Fibroblast of skin of right biceps (primary cell): Measurements from ENCODE around the gene RASAL3.
"Not testable (repeated sequence)": the region's sequence is repeated elsewhere in the genome, so short reads cannot be mapped to it uniquely, and the experiment has no call there.

Experiments used
- DNase-seq: peaks from one replicate; pipeline ENCODE4 v3.0.0-alpha.2; 2013

RASAL3 gene

DNA sequence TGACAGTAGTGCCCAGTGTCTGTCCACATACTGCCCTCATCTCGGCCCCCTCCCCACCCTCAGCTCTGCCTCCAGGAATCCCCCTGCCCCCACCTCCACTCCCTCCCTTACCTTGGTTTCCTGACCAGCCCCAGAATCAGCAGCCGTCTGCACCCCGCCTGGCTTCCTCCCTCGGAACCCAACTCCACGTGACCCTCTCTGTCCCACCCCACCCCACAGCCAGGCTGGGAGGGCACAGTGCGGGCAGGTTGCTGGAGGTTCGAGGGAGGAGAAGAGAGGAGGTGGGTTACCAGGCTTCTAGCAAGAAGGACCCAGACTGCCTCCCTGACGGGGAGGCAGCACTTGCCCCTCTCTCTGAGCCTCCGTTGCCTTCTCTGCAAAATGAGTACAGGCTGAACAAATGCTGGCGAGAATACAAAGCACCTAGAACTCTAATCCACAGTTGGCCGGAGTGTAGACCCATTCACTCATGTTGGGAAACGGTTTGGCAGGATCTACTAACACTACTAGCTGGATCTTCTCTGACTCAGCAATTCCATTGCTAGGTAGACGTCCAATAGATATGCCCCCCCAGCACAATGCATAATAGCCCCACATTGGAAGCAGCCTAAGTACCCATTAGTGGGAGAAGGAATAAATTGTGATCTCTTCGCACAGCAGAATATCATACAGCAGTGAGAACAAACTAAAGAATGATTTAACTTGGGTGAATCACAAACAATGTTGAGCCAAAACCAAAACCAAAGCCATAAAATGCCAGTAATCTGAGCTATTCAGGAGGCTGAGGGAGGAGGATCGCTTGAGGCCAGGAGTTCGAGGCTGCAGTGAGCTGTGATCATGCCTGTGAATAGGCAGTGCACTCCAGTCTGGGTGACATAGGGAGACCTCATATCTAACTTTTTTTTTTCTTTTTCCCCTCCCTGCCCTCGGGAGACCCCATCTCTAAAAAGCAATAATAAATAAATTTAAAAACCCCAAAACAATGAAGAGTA lies at the start of gene RASAL3:
TSS of gene RASAL3 (minus strand) at position 151 of the 992 bp plus-strand sequence. CDS start 186 bp downstream, outside the sequence.
- DNase-seq, result no peak

DNA sequence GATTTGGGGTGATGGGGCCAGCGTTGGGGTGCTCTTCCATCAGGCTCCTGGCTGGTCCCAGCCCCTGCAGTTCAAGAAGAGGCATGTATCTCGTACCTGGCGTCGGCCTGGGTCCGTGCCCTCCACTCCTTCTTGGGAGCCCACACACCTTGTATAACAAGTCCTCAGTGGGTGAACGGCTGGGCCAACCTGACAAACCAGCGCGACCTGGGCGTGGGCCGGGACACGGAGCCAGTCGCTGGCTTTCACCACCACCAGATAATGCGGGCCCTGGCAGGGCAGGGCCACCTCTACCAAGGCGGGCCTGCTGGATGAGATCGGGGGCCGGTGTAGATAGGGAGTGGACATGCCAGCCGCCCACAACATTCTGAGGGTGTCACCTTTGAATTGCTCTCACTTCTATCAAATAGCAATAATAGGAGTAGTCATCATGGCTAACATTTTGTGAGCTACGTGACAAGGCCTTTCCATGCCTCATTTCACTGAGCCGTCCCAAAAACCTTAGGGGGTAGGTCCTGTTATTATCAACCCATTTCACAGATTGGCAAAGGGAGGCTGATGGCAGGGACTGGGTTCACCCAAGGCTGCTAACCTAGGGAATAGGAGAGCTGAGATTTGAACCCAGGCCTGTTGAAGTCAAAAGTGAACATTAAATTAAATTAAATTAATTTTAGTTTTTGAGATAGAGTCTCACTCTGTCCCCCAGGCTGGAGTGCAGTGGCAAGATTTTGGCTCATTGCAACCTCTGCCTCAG lies 47.5 kb upstream of the RASAL3 start:
- no peak for DNase-seq

DNA sequence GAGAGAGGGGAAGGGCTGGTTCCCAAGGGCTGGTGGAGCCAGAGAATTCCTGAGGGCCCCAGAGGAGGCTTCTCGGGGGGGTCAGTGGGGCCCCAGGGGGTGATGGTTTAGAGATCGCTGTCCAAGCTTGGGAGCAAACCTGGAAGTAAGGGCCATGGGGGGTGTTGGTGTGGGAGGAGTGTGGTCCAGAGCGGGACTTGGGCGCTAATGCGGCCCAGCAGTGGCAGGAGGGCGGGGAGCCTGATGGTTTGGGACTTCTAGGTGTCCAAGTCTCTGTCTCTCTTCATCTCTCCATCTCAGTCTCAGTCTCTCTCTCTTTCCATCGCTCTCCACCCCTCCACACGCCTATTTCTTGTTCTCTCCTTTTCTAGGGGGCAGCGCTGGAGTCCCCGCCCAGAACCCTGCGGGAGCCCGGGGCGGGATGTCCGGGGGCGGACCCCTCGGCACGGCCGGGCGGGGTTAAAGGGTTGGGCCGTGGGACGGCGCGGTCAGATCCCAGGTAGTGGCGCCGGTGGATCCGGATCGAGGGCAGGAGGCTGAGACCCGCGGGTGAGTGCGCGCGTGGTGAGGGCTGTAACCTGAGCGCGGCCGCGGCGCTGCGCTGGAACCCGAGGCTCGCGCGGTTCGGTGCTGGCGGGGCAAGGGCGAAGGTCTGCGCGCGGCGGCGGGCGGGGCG lies 43.8 kb upstream of the RASAL3 start, which contains the start of gene CYP4F22:
TSS of gene CYP4F22 (plus strand) at position 491 of the 676 bp plus-strand sequence. CDS start 16,812 bp downstream, outside the sequence.
- no peak for DNase-seq

DNA sequence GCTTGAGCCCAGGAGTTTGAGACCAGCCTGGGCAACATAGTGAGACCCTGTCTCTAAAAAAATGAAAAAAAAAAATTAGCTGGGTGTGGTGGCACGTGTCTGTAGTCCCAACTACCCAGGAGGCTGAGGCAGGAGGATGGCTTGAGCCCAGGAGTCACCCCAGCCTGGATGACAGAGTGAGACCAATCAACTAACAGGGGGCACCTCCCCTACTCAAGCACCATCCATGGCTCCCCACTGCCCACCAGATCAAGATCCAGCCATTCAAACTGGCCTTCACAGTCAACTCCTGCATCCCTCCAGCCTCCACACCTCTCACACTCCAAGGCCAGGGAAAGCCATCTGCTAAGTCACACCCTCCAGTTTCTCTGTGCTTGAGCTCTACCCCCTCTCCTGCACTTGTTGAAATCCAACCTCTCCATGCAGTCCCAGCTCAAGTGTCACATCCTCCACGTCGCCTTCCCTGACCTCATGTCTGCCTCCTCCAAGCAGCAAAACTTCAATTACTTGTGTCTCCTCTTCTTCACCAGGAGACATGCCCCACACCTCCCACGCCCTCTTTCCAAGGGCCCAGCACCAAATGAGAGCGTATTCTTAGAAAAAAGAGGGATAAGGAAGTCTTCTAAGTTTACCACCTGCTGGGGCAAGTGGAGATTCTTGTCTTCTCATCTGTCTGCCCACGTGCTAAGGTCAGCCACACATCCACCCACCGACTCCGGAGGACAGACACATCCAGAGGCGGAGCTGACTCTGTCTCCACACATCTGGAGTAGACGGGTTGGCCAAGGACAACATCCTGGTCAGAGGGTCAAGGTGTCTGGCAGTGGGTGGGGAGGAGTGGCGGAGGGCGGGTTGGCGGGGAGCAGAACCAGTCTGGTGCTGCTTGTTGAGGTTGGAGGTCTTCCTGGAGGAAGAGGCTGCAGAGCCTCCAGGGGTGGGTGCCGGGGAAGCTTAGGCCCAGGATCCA lies 43.0 kb upstream of the RASAL3 start:
- no peak for DNase-seq

GRCh38 chr19:15506074-15506571 lies 41.8 kb upstream of the RASAL3 start:
- no peak for DNase-seq

DNA sequence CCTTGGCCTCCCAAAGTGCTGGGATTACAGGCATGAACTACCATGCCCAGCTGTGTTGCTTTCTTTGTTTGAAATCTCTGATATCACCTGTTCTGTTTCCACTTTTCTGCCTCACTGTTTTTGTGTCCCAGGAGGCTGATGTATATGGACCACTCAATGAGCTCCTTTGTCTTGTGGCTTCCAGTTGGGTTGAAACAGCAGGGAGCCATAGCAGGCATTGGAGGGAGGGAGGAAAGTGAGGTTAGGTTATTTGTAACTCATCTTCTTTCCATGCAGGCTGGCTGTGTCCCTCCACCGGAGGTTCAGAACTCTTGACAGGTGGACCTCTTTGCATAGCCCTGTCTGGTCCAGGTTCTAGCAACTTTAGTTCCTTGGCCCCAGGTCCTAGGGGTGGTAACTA lies 37.9 kb upstream of the RASAL3 start:
- DNase-seq, result no peak

GRCh38 chr19:15501596-15501995 lies 37.3 kb upstream of the RASAL3 start:
- no peak for DNase-seq

DNA sequence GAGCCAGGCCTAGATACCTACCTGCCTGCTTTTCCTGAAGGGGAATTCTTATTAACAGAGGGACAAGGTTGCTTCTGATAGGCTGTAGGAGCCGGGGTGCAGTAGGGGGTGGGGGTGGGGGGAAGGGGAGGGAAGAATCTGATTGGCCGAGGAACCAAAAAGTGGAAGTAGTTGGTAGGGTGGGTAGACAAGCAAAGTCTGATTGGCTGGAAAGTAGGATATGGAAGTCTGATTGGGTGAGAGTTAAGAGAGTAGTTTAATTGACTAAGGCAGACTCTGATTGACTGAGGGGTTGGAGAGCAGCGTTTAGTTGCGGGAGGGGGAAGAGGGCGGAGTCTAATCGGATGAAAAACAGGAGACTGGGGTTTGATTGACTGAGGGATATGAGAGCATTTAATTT lies 34.6 kb upstream of the RASAL3 start:
- DNase-seq, result no peak

DNA sequence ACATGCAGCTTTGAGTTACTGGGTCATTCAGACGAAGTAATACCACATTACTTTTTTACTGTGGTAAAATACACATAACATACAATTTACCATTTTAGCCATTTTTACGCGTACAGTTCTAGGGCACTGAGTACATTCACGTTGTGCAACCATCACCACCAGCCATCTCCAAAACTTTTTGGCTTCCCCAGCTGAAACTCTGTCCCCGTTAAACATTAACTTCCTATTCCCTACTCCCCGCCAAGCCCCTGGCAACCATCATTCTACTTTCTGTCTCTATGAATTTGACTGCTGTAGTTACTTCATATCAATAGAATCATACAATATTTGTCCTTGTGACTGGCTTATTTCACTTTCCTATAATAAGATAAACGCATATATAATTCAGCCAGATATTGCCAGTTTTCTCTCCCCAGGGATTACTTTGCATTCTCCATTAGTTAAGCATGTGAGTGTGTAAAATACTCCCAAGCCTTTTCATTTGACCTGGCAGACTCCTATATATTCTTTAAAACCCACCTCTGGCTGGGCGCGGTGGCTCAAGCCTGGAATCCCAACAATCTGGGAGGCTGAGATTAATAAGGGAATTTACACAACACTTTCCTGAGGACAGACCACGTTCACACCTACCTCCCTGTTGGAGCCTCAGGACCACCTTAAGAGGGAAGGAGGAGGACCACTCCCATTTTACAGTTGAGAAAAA lies 34.0 kb upstream of the RASAL3 start:
- DNase-seq, result no peak

DNA sequence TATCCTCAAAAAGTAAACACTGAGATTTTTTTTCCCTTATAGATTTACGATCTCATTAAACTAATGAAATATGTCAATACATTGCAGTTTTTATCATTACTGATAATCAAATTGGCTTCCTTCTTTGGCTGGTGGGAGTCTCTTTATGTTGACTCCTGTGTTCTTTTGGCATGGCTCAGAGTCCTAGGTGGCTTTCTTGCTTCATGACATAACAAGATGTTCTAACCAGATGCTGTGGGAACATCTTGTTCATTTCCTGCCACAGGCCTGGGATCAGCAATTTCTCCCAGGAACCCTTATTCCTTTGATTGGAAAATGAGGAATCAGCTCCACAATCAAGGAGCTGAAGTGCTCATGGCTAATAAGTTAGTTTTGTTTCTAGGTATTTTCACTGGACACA lies 30.8 kb upstream of the RASAL3 start:
- DNase-seq, result no peak

DNA sequence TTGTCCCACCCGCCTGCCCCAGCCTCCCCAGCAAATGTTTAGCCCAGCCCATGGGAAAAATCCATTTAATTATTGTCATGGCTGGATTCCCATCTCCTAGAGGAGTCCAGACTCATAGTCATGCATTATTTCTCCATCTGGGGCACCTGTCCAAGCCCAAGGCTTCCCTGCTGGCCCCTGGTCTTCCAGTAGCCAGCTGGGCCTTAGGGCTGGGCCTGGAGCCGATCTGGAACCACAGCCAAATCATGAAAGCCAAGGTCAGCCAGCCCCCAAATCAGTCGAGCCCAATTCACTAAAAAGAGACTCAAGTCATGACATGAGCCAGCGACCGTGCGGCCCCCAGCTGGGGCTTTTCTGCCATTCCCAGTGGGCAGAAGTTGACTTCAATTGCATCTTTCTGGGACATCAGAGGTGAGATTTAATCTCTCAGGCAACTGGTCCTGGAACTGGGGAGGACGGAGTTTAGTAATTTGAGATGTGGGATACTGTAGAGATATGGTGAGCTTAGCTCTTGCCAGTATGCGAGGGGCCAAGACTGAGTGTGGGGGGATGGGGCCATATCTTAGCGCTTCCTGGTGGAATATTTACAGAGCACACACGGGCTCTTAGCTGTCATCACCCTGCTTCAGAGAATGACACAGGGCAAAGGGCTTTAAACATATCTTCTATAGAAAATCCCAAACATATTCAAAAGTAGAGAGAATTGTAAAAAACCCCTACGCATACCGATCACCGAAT lies 24.3 kb upstream of the RASAL3 start:
- DNase-seq, result no peak

DNA sequence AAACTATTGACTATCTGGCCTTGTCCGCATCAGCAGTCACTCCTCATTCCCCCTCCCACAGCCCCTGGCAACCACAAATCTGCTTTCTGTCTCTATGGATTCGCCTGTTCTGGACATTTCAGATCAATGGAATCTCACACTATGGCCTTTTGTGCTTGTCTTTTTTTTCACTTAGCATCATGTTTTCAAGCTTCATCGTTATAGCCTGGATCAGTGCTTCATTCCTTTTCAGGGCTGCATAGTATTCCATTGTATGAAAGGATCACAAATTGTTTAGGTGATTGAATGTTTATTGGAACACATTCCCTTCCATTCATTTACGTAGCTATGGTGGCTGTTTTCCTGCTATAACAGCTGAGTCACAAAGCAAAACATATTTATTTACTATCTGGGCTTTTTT lies 22.7 kb upstream of the RASAL3 start:
- no peak for DNase-seq

GRCh38 chr19:15485768-15486167 lies 21.4 kb upstream of the RASAL3 start:
- not testable (repeated sequence) for DNase-seq

DNA sequence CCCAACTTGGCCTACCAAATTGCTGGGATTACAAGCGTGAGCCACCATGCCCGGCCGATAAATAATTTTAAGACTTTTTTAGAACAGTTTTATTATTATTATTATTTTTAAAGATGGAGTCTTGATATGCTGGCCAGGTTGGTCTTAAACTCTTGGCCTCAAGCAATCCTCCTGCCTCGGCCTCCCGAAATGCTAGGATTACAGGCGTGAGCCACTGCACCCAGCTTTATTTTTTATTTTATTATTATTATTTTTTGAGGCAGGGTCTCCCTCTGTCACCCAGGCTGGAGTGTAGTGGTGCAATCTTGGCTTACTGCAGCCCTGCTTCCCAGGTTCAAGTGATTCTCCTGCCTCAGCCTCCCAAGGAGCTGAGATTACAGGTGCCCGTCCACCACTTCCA lies 16.7 kb upstream of the RASAL3 start:
- DNase-seq, result not testable (repeated sequence)

DNA sequence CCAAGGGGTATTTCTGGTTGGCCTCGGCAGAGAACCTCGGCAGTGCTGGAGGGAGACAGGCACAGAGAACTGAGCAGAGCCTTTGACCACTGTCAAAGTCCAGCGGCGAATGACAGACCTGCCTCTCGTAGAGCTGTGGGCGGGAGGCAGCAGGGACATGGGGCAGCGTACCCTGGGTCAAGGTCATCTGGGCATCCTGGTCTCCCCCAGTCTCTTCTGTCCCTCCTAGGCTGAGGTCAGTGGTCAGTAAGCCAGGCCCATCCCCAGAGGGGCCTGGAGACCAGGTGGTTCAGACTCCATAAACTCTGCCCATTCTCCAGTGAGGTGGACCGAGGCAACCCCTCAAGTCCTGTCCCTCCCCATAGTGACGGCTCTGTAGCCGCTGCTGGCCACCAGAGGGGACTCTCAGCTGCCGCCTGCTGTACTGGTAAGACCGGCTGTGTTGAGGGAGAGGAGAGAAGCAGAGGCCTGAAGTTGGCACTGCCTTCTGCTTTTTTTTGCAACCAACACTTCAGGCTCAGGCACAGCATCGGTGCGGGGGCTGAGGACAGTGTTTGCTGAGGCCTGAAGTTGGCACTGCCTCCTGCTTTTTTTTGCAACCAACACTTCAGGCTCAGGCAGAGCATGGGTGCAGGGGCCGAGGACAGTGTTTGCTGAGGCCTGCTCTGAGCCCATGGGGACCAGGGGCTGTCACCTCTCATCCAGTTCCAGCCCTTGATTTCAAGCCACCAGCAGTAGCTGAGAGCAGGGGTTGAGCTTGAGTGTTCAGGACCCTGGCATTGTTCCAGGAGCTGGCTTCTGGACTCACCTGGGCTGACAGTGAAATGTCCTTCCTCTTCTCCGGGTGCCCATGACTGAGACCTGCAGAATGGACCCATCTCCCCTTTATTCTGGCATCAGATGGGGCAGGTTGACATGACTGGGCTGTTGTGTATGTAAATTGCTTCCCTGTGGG lies 15.3 kb upstream of the RASAL3 start, which contains the start of gene PGLYRP2:
TSS of gene PGLYRP2 (minus strand) at position 111 of the 955 bp plus-strand sequence. CDS start 130 bp downstream, outside the sequence.
- no peak for DNase-seq

- DNase-seq, result no peak
These were observed 12.0 kb upstream of the RASAL3 start for GRCh38 chr19:15476325-15476724.

DNA sequence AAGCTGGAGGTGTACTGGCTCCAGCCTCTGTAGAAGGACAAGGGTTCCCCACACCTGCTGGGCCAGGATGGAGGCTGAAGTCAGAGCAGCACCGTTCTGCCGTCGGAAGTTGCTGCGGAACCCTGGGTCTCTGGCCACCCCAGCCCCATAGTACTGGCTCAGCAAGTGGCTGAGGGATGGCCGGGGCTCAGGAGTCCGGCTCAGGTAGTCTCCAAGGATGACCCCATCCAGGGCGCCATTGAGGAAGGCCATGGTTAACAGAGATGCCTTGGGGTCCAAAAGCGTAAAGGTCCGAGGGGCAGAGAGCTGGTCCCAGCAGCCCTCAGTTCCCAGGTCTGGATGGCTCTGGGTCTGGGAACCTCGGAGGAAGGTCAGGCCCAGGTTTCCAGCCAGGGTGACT lies 11.3 kb upstream of the RASAL3 start:
- no peak for DNase-seq

DNA sequence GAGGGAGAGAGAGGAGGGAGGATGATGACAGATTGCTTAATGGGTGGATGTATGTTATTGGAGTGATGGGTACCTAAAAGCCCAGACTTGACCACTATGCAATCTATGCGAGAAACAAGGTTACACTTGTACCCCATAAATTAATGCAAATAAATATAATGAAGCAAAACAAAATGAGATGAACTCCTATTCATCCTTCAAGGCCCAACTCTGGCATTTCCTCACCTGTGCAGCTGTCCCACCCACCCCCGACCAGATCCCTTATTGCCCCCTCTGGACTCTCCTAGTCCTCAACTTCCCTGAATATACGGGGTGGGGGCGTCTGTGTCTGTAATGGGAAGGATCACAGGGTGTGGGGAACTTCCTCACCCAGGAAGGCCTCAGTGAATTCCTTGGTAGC lies 10.8 kb upstream of the RASAL3 start:
- no peak for DNase-seq

- not testable (repeated sequence) for DNase-seq
These were observed 9.5 kb upstream of the RASAL3 start for GRCh38 chr19:15473821-15474220.
